ENCODE measurements around the gene UCKL1.

DNA sequence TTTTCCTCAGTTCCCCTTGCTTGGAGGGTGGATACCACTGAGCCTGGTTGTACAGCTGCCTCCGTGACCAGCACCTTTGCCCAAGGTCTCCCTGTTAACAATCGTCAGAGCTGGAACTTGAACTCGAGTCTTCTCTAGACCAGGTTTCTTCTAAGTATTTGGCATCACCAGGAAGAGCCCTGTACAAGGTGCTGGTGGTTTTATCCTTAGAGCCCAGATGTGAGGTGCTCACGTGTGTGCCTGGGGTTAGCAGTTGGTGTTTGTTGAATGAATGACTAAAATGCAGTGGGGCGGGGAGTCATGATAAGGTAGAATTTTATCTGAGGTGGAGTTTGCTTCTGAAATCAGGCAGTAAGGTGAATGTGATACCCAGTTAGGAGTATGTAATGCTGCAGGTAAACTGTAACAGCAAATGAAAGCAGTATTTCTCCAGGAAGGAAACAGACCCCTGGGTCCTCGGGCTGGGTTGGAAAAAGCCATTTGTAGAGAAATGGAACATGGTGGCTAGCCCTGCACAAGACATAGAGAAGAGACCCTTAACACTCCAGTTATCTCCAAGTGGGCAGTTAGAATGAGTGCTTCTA is 58.1 kb downstream of the UCKL1 start:
- TF ChIP-seq, protein P1, sequence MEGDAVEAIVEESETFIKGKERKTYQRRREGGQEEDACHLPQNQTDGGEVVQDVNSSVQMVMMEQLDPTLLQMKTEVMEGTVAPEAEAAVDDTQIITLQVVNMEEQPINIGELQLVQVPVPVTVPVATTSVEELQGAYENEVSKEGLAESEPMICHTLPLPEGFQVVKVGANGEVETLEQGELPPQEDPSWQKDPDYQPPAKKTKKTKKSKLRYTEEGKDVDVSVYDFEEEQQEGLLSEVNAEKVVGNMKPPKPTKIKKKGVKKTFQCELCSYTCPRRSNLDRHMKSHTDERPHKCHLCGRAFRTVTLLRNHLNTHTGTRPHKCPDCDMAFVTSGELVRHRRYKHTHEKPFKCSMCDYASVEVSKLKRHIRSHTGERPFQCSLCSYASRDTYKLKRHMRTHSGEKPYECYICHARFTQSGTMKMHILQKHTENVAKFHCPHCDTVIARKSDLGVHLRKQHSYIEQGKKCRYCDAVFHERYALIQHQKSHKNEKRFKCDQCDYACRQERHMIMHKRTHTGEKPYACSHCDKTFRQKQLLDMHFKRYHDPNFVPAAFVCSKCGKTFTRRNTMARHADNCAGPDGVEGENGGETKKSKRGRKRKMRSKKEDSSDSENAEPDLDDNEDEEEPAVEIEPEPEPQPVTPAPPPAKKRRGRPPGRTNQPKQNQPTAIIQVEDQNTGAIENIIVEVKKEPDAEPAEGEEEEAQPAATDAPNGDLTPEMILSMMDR (IDR thresholded peaks at IDR 0.05) = no peak
- TF ChIP-seq POLR2AphosphoS5 (IDR thresholded peaks at IDR 0.05) = no peak

Data from prostate gland (tissue), 2 donors.